Measurements from ENCODE around the gene LCORL.
"Not testable (repeated sequence)": the region's sequence is repeated elsewhere in the genome, so short reads cannot be mapped to it uniquely, and the experiment has no call there.

The LCORL gene

DNA sequence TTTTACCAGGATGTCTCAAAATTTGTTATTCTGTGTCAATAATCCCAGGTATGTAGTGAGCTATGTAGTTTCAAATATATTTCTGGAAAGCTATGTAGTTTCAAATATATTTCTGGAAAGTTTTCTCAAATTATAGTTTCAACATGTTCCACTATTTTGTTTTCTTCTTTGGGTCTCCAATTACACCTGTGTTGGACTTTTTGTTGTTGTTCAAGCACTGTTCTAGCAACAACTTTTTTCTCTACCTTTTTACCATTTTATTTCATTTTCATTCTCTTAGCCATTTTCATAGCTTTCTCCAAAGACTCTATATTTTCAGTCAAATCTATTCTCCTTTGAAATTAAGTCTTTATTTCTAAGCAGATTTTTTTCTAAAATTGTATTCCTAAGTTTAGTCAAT is 88.4 kb downstream of the LCORL start:
- DNase-seq (ENCODE audit: low read depth in 2 of 2, low spot score in 1 of 2), result no peak

DNA sequence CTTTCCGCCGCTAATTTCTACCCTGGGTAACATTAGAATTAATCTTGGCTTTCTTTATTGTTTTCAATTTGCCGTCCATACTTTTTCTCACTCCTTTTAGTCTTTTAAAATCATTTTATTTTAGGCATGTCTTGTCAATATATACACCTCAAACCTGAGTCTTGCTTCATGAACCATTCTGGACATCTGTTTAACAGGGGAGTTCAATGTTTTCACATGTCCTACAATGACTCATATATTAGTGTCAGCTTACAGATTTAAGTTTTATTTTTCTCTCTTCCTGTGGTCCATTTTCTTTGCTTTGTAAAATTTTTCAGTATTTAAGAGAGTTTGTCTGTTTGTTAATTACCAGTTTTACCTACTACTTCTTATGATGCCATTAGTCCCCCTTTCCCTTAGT is 89.5 kb downstream of the LCORL start:
- no peak for DNase-seq (ENCODE audit: low read depth in 2 of 2, low spot score in 1 of 2)

DNA sequence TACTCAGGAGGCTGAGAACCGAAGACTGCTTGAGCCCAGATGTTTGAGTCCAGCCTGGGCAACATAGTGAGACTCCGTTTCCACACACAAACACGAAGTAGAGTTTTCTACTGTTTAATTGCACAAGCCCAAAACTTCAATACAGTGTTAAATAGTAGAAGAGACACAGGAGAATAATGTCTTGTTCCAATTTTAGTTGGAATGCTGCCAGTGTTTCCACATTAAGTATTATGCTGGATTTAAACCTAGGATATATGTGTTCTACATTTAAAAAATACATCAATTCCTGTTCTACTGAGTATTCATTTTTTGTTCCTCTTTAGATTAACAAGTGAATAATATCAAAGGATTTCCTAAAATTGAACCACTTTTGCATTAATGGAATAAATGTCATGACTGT is 91.3 kb downstream of the LCORL start:
- DNase-seq (ENCODE audit: low read depth in 2 of 2, low spot score in 1 of 2), result no peak

- DNase-seq (ENCODE audit: low read depth in 2 of 2, low spot score in 1 of 2), result no peak
Observed at GRCh38 chr4:17924189-17924588, 97.4 kb downstream of the LCORL start.

DNA sequence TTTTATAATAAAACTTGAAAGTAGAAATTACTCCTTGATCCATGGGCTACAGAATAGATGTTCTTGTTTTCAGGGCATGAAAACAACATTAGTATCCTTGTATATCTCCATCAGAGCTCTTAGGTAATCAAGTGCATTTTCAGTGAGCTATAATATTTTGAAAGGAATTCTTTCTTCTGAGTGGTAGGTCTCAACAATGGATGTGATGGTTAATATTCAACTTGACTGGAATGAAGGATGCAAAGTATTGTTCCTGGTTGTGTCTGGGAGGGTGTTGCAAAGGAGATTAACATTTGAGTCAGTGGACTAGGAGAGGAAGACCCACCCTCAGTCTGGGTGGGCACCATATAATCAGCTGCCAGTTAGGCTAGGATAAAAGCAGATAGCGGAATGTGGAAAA is 100.1 kb downstream of the LCORL start:
- DNase-seq (ENCODE audit: low read depth in 2 of 2, low spot score in 1 of 2), result no peak

- no peak for DNase-seq (ENCODE audit: low read depth in 2 of 2, low spot score in 1 of 2)
Observed at GRCh38 chr4:17920681-17921080, 100.9 kb downstream of the LCORL start.

DNA sequence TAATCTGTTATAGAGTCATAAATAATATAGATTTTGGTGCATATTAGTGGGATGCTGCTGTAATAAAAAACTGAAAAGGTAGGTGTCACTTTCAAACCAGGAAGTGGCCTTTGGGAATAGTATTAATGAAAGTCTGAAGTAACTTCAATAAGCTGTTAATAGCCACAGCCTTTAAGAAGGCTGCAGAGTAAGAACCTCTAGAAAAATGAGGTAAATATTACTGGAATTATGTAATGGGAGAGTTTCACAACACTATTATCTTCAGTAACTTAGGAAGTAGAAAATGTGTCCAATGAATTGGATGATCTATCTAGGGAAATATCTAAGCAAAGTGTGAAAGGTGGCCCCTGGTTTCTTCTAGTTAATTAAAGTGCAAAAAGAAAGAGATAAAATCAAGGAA is 106.1 kb downstream of the LCORL start:
- no peak for DNase-seq (ENCODE audit: low read depth in 2 of 2, low spot score in 1 of 2)

DNA sequence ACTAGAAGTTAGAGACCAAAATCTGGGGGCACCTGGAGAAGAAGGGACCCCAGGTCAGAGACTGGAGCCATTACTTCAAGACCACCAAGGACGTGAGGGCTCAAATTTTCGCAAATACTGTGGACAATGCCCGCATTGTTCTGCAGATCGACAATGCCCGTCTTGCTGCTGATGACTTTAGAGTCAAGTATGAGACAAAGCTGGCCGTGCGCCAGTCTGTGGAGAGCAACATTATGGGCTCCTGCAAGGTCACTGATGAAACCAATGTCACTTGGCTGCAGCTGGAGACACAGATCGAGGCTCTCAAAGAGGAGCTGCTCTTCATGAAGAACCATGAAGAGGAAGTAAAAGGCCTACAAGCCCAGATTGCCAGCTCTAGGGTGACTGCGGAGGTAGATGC is 109.5 kb downstream of the LCORL start:
- DNase-seq (ENCODE audit: low read depth in 2 of 2, low spot score in 1 of 2), result no peak

- DNase-seq (ENCODE audit: low read depth in 2 of 2, low spot score in 1 of 2), result no peak
Observed at GRCh38 chr4:17911608-17912007, 109.9 kb downstream of the LCORL start.

DNA sequence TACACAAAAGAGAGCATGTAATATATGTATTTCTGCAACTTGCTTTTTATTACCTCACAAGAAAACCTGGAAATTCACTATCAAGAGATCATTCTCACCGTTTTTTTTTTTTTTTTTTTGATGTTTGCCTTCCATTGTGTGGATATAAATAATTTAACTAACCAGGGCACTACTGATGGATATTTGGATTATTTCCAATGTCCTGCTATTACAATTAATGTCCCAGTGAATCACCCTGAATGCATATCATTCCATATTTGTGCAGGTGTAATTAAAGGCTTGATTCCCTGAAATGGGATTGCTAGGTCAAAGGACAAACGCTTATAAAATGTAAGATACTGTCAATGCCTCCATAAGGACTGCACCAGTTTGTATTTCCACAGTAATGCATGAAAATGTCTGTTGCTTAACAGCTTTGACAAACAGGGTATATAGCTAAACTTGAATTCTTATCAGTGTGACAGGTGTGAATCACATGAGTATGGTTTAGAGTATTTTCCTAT is 123.0 kb downstream of the LCORL start:
- no peak for DNase-seq (ENCODE audit: low read depth in 2 of 2, low spot score in 1 of 2)

DNA sequence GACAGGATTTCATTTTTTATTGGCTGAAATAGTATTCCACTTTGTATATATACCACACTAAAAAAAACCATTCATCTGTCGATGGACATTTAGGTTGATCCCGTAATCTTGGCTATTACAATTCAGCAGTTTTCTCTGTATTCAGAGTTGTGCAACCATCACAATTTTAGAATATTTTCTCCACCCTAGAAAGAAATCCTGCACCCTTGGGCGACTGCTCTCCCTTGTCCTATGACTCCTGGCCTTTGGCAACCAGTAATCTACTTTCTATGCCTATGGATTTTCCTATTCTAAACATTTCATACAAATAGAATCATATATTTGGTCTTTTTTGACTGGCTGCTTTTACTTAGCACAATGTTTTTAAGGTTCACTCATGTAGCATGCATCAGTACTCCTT is 126.1 kb downstream of the LCORL start:
- no peak for DNase-seq (ENCODE audit: low read depth in 2 of 2, low spot score in 1 of 2)

DNA sequence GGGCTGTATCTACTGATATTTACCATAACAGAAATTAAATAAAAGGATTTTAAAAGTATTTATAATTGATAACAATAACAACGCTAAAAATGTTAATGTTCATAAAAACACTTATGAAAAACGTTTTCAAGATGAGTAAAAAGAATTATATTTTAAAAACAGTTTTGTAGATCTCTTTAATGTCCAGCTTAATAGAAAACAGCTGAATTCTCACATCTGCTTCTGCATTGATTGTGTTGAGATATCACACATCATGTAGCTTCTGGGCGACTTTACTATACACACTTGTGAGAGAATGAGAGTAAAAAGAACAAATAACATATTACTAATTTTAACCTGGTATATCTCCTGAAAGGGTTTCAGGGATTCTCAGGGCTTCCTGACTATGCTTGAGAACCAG is 127.1 kb downstream of the LCORL start:
- no peak for DNase-seq (ENCODE audit: low read depth in 2 of 2, low spot score in 1 of 2)

GRCh38 chr4:17889692-17890091 is 131.9 kb downstream of the LCORL start:
- no peak for DNase-seq (ENCODE audit: low read depth in 2 of 2, low spot score in 1 of 2)

DNA sequence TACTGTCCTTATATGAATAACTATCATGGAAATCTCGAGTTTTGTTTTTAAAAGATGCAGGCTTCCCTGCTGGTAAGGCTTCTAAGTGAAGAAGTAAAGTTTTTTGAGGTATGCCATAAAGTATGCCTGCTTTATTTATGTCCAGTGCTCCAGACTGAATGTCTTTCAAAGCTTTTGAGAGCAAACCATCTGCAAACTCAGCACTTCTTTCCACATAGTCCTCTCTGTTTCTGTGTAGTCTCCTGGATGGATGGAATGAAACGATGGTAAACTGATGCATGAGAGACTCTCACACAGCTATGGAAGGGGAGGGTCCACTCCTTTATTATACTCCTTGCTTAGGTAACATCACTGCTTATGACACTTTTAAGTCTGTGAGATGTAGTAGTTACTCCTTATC is 137.0 kb downstream of the LCORL start:
- DNase-seq (ENCODE audit: low read depth in 2 of 2, low spot score in 1 of 2), result no peak

GRCh38 chr4:17884063-17884462 is 137.5 kb downstream of the LCORL start:
- DNase-seq (ENCODE audit: low read depth in 2 of 2, low spot score in 1 of 2), result no peak

- DNase-seq (ENCODE audit: low read depth in 2 of 2, low spot score in 1 of 2), result no peak
Observed at GRCh38 chr4:17877661-17878060, 143.9 kb downstream of the LCORL start.

GRCh38 chr4:17876943-17877342 is 144.6 kb downstream of the LCORL start:
- no peak for DNase-seq (ENCODE audit: low read depth in 2 of 2, low spot score in 1 of 2)

DNA sequence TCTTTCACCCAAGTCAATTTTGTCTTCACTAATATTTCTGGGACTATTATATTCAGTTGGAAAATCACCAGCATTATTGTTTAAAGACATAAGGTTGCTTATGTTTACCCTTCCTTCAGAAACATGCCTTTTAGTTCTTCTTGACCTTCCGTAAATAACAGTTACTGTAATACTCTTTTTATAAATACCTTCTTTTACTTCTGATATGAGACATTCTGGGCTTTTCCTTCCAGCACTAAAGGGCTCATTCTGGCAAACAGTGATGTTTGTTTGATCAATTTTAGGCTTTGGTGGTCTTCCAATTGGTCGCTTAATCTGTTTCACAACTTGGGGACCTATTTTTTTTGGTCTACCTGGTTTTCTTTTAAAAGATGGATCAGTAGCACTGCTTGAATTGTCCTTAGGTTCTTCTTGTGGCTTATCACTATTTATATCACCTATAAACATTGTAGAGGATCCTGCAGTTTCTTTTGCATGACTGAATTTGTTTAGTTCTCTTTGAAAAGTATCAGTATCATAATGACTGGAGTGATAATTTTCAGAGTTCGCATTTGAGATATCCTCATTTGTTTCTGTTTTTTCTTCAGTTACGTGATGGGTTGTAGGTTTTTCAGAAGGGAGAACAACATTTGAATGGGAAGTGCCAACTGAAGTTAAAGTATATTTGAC is 146.0 kb downstream of the LCORL start:
- DNase-seq (ENCODE audit: low read depth in 2 of 2, low spot score in 1 of 2), result no peak

DNA sequence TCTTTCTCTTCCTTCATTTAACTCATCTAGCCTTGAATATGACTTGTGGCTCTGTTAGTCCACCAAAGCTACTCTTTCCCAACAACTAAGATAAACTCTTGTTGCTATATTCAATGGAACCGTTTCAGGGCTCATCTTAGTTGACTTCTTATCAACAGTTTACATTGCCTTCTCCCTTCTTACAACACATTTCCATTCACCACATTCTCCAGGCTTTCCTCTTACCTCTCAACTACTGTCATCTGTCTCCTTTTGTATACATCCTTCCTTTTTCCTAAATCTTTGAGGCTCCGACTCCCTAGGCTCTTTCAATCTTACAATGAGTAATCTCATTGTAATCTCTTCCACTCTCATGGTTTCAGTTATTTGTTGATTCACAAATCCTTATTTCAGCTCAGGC is 152.2 kb downstream of the LCORL start:
- DNase-seq (ENCODE audit: low read depth in 2 of 2, low spot score in 1 of 2), result no peak

GRCh38 chr4:17867276-17867675 is 154.3 kb downstream of the LCORL start:
- DNase-seq (ENCODE audit: low read depth in 2 of 2, low spot score in 1 of 2), result no peak

DNA sequence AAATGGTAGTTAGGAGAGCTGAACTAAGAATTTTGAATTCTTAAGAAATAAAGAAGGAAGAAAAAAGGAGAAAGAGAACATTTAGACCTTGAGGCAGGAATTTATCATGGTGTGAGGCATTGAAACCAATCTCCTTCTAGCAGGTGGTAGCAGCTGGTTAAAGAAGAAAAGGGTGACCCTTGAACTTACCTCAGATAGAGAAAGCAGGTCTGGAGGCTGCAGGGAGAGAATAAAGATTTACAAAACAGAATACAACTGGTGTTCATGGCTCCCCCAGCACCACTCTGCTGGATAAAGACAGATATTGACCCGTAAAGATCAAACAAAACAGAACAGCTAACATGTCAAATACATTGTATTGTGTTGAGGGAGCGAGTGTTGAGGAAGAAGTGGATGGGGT is 154.7 kb downstream of the LCORL start:
- DNase-seq (ENCODE audit: low read depth in 2 of 2, low spot score in 1 of 2), result no peak

- DNase-seq (ENCODE audit: low read depth in 2 of 2, low spot score in 1 of 2), result no peak
Observed at GRCh38 chr4:17865866-17866363, 155.6 kb downstream of the LCORL start.

GRCh38 chr4:17861906-17862305 is 159.6 kb downstream of the LCORL start:
- not testable (repeated sequence) for DNase-seq (ENCODE audit: low read depth in 2 of 2, low spot score in 1 of 2)

All from stimulated activated CD8-positive, alpha-beta memory T cell treated with anti-CD3 and anti-CD28 coated beads, Interleukin-4, amount 100 ng/mL, for 1 hour (primary cell).